ENCODE data around the gene ACAN.

The ACAN gene

GRCh38 chr15:88803241-88803919, at the start of gene ACAN:
Gene ACAN (plus strand): TSS chr15:88803436. CDS start chr15:88836207, 32,771 bp downstream.
- DNase-seq = peak; percentile 34

- no peak for DNase-seq
Measured at GRCh38 chr15:88756521-88756920, 46.7 kb upstream of the ACAN start.

DNA sequence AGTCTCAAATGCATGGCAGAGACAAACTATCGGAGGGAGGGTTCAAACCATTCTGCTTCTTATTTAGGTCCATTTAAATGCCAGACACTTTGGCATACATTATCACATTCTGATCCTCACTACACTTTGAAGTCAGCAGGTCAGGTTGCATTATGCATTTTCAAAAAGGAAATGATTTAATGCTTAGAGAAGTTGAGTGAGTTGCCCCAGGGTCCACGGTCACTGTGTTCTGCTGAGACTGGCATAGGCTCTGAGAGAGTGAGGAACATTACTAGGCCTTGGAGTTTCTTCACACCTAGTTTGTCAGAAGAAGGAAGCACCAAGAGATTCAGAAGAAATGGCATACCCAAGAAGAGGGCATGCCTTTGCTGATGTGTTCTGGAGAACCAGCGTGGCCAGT, 46.3 kb upstream of the ACAN start:
- no peak for DNase-seq

DNA sequence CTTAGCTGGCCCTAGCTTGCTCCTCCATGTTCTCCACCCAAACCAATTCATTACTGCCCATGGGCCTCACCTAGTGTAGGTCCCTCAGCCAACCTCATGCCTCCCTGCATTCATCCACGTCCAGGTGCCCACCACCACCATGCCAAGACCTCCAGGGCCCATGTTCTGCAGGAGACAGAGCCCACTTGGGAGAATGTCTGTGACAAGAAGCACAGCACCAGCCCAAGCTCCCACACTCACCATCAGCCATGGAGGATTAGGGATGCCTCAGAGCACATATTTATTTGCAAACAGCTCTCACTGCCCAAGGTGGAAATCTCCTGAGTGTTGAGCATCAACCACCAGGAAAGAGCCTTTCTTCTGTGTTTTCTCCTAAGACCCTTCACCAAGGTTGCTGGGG, 43.4 kb upstream of the ACAN start:
- DNase-seq = no peak

GRCh38 chr15:88764448-88764847, 38.8 kb upstream of the ACAN start:
- no peak for DNase-seq

DNA sequence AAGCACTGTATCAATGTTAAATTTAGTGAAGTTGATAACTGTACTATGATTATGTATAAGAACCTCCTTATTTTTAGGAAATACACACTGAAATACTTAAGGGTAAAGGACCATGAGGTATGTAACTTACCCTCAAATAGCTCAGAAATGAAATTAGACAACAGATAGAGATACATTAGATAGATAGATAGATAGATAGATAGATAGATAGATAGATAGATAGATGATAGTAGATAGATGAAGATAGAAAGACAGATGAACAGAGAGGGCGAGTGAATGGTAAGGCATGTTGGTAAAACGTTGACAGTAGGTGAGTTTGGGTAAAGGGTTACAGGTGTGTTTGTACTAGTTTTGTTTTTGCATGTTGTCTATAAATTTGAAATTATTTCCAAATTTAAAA, 38.0 kb upstream of the ACAN start:
- no peak for DNase-seq

GRCh38 chr15:88769161-88769971, 33.9 kb upstream of the ACAN start:
- DNase-seq = peak; percentile 31

GRCh38 chr15:88775776-88776175, 27.5 kb upstream of the ACAN start:
- no peak for DNase-seq

GRCh38 chr15:88776646-88777045, 26.6 kb upstream of the ACAN start:
- DNase-seq = no peak

DNA sequence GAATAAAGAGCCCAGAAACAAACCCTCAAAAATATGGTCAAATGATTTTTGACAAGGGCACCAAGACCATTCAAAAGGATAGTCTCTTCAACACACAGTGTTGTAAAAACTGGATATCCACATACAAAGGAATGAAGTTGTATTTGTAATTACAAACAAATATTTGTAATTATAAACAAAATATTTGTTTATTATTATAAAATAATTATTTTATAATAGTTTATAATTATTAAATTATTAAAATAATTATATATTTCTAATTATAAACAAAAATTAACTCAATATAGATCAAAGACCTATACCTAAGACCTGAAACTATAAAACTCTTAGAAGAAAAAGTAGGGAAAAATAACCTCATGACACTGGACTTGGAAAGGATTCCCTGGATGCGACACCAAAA, 23.3 kb upstream of the ACAN start:
- DNase-seq = no peak

DNA sequence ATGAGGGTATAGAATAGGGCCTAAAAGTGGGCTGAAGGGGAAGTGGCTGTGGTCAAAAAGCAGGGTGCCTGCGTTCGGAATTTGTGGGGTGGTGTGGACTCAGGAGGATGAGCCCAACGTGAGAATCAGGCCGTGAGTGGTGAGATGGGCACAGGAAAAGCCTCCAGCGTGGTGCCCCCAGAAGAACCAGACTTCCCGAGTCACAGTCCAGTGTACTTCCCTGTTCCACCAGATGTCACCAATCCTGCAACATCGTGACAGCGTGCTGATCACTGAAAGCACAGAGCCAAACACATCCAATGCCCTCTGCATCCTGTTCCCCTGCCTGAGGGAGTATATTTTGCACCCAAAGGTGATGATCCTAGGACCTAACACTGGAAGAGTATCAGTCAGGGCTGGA, 20.8 kb upstream of the ACAN start:
- DNase-seq = no peak

GRCh38 chr15:88785217-88785616, 18.0 kb upstream of the ACAN start:
- no peak for DNase-seq

DNA sequence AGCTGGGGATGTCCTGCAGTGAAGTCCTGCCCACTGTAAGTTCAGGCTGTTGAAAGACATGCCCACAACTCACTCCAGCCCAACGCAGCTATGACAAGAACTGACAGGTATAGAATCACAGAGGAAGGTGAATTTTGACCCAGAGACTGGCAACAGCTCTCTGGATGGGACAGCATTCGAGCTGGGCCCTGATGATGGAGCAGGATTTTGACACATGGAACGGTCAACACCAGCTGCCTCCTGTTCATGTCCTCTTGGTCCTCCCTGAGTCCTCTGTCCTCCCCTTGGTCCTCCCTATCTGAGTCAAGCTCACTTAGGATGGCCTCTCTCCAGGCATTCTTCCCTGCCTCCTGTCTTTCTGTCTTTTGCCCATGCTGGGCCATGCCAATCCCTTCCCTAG, 15.2 kb upstream of the ACAN start:
- DNase-seq = no peak

- DNase-seq = no peak
Measured at GRCh38 chr15:88788816-88789215, 14.4 kb upstream of the ACAN start.

- DNase-seq = no peak
Measured at GRCh38 chr15:88790486-88790885, 12.8 kb upstream of the ACAN start.

- no peak for DNase-seq
Measured at GRCh38 chr15:88791637-88792036, 11.6 kb upstream of the ACAN start.

- DNase-seq = no peak
Measured at GRCh38 chr15:88792342-88793282, 10.6 kb upstream of the ACAN start.

- no peak for DNase-seq
Measured at GRCh38 chr15:88794001-88794400, 9.2 kb upstream of the ACAN start.

- peak; percentile 46 for DNase-seq
Measured at GRCh38 chr15:88797663-88798339, 5.4 kb upstream of the ACAN start.

DNA sequence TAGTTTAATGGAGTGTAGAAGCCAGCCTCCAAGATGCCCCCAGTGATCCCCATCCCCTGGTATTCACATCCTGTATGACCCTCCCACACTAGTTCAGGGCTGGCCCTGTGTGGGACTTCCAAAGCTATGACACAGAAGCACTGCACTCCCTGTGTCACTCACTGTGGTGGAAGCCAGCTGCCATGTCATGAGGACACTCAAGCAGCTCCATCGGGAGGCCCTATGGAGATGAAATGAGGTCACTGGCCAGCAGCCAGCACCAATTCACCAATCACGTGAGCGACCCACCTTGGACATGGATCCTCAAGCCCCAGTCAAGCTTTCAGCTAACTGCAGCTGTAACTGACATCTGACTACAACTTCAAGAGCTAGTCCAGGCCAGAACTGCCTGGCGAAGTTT, 3.9 kb upstream of the ACAN start:
- no peak for DNase-seq

GRCh38 chr15:88800026-88800425, 3.2 kb upstream of the ACAN start:
- DNase-seq = peak; percentile 68

DNA sequence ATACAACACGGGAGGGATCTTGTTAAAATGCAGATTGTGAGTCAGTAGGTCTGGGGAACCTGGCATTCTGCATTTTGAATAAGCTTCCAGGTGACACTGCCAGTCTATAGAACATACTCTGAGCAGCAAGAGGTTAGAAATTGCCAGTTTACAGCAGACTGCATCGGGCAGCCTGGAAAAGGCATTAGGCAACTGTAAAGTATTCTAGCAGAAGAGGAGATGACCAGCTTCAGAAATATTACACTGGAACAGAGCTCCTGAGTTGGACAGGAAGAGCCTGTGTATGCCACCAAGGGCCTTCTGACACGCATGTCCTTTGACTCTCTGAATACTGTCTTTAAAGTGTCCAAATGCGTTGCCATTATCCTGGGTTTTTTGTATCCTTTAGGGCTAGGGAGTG, 2.5 kb upstream of the ACAN start:
- no peak for DNase-seq

Data from fibroblast of skin of right biceps (primary cell).